GM13977 (cell line): ENCODE results near the gene SIRT3.

Experiments used
- DNase-seq: peaks from one replicate; pipeline ENCODE4 v3.0.0; 2012; ENCODE audit warnings: low spot score
- in situ Hi-C: fragments of 300-500 bp; cut with MboI; formaldehyde crosslinking; loops from one replicate; pipeline ENCODE4 v1.12.0; 2022; ENCODE audit warnings: low sequenced_read_pairs, low pct_unique_long_range_greater_than_20kb, mixed read lengths, inconsistent platforms; ENCODE audit not compliant: unreplicated experiment
- TF ChIP-seq, protein P1 (sequence below): IDR thresholded peaks from 2 replicates; pipeline ENCODE4 v1.5.1; 2012; ENCODE audit warnings: mild to moderate bottlenecking, control low read depth; ENCODE audit not compliant: insufficient read depth; ENCODE audit errors: extremely low read depth, missing control alignments

Gene SIRT3

DNA sequence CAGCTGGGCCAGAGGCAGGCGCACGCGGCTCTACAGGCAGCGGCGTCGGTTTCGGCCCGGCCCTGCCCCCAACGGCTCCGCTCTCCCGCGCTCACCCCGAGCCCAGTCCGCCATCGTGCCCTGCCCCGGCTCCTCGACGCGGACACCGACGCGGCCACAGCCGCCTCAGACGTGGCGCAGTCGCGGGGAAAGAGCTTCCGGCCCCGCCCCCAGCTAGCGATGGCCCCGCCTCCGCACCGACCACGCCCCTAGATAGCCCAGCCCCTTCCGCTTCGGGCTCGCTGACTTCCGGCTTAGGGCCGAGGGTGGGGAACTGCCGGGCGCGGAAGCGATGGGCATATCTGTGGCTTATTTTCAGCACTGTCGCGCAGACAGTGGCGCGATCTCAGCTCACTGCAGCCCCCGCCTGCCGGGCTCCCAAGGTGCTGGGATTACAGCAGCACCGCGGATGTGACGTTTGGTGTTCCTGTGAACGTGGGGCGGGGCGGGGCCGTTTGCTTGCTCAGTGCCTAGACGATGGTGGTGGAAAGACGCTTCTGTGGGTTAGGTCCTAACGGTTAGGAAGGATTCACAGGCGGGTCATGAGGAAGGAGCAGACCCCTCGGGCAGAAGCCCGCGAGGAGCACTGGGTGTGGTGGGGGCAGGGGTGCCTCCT lies 28.8 kb downstream of the SIRT3 start, which contains the start of the genes BET1L and RIC8A:
BET1L (minus strand) TSS at position 192 of the 655 bp plus-strand sequence; CDS start at position 114, 78 bp downstream.
RIC8A (plus strand) TSS at position 501 of the 655 bp plus-strand sequence. CDS start 1,147 bp downstream, outside the sequence.
- in situ Hi-C loops = no loop called here
- TF ChIP-seq, protein P1, sequence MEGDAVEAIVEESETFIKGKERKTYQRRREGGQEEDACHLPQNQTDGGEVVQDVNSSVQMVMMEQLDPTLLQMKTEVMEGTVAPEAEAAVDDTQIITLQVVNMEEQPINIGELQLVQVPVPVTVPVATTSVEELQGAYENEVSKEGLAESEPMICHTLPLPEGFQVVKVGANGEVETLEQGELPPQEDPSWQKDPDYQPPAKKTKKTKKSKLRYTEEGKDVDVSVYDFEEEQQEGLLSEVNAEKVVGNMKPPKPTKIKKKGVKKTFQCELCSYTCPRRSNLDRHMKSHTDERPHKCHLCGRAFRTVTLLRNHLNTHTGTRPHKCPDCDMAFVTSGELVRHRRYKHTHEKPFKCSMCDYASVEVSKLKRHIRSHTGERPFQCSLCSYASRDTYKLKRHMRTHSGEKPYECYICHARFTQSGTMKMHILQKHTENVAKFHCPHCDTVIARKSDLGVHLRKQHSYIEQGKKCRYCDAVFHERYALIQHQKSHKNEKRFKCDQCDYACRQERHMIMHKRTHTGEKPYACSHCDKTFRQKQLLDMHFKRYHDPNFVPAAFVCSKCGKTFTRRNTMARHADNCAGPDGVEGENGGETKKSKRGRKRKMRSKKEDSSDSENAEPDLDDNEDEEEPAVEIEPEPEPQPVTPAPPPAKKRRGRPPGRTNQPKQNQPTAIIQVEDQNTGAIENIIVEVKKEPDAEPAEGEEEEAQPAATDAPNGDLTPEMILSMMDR = peak; percentile 2
- peak; percentile 100 for DNase-seq

DNA sequence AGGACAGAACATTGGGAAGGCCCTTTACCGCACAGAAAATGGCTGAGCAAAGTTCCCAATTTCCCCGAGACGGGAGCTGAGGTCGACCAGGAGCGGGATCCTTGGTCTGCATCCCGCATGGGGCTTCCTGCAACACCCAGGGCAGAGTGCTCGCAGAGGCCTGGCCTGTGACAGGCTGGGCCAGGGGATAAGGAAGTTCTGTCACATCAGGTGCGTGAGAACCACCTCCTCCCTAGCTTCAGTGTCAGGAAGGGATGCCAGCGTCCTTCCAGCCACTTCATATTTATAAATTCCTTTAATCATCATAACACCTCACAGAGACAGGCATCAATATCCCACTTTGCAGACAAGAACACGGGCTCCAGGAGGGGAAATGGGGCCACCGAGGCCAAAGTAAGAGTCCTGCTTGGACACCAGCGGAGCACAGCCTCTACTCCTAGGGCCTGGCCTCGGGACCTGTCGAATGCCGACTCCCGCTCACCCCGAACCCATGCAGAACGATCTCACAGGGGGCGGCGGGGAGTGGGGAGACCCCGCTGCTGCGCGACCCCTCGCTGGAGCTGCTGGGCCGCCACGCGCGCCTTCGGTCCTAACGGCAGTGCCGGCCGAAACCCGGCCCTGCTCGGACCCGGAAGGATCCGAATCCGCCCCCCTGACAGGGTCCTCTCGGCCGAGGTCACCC lies 29.5 kb downstream of the SIRT3 start:
- DNase-seq = no peak
- in situ Hi-C loops = no loop called here
- TF ChIP-seq, protein P1 = no peak

DNA sequence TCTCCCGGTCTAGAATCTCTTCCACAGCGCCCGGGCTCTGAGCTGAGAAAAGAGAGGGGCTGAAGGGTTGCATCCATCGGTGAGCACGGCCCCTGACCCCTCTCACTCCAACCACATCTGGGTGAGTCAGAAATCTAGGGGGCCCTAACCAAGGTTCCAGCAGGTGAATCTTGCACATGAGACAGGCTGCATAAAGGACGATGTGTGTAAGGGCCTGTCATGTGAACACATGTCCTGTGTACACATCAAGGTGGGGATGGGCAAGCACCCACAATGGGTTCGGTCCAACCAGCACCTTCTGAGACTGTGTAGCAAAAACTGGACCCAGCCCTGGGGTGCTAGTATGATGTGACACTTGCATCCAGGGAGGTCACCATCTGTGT lies 30.1 kb downstream of the SIRT3 start:
- DNase-seq = no peak
- in situ Hi-C loops = no loop called here
- TF ChIP-seq, protein P1 = no peak

DNA sequence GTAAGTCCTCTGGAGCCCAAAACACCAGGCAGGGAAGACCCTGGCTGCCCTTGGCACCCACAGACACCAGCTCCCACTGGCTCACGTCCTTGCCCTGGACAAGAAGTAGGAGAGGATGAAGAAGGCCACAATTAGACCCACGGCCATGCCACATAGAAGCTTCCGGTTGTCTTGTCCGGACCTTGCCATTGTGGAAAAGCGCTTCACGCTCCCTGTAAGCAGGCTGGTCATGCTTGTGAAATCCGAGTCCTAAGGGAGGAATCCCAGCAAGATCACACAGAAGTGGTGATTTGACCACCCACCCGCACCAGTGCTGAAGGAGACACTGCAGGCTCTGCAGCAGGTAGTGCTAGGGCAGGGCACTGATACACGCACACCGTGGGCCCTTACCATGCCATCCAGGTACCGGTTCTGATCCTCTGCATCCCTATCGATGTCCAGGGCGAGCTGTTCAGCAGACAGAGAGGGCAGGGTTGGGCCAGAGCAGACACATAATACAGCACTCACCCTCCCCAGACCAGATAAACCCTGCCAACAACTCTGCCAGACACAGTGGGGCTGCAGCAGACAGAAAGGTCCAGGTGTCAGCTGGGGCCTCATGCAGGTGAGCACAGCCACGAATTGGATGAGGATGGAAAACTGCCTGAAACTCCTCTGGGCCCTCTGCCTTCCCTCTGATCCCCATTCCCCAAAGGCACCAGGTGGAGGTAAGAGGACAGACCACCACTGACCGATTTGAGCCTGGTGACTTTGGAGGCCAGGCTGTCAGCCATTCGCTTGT lies 30.7 kb downstream of the SIRT3 start:
- TF ChIP-seq, protein P1 = no peak
- DNase-seq = no peak
- in situ Hi-C loops = no loop called here

DNA sequence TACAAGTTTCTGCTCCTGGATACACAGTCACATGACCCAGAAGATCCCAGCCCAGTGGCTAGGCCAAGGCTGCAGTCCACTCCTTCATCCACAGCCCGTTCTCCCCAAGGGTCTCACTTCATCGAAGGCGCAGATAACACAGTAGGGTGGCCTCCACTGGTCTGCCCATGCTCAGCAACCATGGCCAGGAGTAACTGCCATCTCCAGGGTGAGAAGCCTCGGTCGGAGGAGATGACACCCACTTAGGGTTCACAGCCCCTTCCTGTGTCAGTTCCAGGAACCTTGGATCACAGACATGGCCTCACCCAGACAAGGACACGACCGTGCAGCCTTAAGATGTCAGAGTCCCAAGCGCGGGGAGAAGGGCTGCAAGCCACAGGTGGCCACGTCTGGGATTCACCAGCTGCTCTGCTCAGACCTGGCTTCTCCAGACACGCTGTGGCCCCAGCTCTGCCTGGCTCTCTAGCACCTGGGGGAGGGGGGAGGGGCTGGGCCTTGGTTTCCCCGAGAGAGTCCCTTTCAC lies 31.5 kb downstream of the SIRT3 start:
- no peak for DNase-seq
- in situ Hi-C loops = no loop called here
- TF ChIP-seq, protein P1 = no peak

DNA sequence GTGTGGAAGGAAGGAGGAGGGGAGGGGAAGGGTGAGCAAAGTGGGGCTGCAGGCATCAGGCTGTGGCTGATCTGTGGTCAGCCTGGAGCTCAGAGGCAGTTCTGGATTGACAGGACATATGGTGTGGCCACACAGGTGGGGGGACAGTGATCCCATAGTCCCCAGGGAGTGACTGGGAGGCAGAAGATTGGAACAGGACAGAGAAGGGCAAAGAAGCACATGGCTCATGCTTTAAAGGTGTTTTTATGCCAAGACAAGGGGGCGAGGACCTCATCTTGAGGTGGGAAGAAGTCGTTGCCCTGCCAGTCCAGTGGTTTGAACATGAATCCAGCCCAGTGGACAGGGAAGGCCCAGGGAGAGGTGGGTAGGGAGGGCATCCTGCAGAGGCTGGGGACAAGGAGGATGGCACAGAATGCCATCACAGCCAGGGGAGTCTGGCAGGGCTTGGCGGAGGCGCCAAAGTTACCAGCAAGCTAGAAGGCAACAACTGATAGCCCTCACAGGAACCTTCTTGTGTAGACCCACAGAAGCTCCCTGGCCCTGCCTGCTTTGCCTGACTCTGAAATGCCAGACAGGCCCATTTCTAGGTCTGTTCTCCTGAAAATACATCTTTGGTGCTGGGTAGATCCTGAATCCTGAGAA lies 32.1 kb downstream of the SIRT3 start:
- in situ Hi-C loops = no loop called here
- TF ChIP-seq, protein P1 = no peak
- no peak for DNase-seq
